ENCODE data around the gene SIRT4.
"Not testable (repeated sequence)": the region's sequence is repeated elsewhere in the genome, so short reads cannot be mapped to it uniquely, and the experiment has no call there.

SIRT4 gene

DNA sequence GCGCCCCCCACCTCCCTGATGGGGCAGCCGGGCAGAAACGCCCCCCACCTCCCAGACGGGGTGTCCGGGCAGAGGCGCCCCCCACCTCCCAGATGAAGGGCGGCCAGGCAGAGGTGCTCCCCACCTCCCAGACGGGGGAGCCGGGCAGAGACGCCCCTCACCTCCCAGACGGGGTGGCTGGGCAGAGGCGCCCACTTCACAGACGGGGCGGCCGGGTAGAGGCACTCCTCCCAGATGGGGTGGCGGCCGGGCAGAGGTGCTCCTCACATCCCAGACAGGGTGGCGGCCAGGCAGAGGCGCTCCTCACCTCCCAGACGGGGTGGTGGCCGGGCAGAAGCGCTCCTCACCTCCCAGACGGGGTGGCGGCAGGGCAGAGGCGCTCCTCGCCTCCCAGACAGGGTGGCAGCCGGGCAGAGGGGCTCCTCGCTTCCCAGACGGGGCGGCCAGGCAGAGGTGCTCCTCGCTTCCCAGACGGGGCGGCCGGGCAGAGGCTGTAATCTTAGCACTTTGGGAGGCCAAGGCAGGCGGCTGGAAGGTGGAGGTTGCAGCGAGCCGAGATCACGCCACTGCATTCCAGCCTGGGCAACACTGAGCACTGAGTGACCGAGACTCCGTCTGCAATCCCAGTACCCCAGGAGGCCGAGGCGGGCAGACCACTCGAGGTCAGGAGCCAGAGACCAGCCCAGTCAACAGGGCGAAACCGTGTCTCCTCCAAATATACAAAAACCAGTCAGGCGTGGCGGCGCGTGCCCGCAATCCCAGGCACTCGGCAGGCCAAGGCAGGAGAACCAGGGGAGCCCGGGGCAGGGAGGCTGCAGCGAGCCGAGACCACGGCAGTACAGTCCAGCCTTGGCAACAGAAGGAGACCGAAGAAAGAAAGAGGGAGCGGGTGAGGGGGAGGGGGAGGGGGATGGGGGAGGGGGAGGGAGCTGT lies 23.7 kb upstream of the SIRT4 start:
- DNase-seq, result no peak

DNA sequence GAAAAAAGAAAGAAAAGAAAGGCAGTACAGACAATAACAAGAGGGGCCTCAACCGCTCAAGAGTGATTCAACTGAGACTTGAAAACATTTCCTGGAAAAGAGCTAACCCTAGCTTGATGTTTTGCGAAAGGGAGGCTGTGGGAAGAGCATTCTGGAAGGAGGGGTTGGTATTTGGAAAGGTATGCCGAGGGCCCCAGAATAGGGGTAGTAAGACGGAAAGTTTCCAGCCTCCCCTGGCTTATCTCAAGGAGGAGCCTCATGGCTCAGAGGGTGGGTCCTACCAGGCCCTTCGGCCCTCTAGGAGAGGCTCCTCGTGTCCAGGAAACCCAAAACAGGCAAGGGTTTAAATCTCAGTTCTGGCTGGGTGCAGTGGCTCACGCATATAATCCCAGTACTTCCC lies 18.8 kb upstream of the SIRT4 start:
- no peak for DNase-seq

DNA sequence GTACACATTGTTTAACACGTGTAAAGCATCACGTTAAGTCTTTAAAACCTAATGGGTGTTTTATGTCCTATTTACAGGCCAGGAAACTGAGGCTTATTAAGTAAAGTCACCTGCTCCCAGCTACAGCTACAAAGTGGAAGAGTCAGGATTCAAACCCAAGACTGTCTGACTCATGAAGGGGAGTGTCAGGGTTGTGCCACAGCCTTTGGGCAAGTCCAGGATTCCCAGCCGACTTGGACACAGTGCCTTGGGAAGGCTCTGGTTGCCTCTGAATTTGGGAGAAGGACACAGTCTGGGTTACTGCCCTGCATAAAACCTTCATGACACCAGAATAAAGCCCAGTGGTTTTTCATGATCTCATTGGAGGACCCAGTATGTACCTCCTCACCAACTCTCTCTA lies 17.7 kb upstream of the SIRT4 start:
- DNase-seq, result no peak

DNA sequence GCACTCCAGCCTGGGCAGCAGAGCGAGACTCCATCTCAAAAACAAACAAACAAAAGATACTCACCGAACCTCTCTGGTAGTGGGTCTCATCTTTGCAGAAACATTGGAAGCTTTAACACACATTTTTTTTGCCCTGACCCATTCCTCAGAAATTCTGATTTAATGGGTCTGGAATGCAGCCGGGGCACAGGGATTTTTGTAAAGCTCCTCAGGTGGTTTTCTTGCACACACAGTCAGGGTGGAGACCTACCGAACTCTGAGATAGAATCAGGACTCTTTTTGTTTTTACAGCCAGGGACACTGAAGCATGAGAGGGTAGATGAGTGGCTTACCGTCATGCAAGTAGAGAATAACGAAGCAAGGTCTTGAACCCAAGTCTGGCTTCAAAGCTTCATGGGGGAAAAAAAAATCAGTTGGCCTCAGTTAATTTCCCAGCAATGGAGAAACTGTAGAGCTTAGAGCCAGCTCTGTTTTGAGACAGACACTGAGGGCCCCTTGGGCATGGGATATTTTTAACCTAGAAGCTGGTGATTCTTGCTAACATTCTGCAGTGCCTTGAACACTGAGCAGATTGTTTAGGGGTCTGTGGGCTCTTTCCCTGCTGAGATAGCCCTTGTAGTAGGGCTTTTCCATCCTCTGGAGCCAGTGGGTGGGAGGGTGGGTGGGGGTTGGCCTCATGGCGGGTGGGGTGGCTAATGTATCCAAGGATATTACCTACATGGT lies 15.2 kb upstream of the SIRT4 start:
- no peak for DNase-seq

DNA sequence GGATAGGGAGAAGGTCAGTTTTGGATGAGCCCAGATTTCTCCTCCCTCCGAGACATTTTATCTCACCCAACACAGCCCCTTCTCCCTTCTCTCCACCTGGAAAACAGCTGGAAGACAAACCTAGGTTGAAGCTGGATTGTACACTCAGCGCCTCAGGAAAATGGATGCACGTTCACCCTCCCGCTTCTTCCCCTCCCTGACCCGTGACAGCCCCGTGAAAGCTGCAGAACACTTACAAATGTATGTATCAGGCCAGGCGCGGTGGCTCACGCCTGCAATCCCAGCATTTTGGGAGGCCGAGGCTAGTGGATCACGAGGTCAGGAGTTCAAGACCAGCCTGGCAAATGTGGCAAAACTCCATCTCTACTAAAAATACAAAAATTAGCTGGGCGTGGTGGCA lies 14.6 kb upstream of the SIRT4 start:
- DNase-seq, result no peak

DNA sequence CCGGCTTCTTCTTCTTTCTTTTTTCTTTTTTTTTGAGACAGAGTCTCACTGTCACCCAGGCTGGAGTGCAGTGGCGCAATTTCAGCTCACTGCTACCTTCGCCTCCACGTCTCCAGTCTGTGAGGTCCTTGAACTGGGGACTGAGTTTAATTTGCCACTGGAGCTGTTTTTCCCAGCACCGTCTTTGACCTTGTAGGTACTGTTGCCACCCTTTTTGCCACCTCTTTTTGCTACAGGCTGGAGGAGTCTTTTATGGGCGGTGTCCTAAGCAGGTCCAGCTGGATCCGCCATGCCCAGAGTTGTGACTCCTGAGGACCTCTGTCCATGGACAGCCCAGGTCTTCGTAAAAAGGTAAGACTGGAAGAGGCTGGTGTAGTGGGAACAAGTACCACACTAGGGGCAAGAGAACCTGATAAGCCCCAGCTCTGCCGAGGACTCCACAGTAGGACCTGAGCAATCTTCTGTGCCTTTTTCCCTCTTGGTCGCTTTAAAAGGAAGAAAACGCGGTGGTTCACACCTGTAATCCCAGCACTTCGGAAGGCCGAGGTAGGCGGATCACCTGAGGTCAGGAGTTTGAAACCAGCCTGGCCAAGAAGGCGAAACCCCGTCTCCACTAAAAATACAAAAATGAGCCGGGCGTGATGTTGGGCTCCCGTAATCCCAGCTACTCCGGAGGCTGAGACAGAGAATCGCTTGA lies 11.4 kb upstream of the SIRT4 start:
- peak; percentile 37 for DNase-seq

DNA sequence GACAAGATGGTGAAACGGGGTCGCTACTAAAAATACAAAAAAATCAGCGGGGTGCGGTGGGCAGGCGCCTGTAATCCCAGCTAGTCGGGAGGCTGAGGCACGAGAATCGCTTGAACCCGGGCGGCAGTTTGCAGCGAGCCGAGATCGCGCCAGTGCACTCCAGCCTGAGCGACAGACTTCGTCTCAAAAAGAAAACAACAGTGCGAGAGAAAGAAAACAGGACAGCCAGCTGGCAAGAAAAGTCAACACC lies 9.8 kb upstream of the SIRT4 start:
- DNase-seq, result no peak

DNA sequence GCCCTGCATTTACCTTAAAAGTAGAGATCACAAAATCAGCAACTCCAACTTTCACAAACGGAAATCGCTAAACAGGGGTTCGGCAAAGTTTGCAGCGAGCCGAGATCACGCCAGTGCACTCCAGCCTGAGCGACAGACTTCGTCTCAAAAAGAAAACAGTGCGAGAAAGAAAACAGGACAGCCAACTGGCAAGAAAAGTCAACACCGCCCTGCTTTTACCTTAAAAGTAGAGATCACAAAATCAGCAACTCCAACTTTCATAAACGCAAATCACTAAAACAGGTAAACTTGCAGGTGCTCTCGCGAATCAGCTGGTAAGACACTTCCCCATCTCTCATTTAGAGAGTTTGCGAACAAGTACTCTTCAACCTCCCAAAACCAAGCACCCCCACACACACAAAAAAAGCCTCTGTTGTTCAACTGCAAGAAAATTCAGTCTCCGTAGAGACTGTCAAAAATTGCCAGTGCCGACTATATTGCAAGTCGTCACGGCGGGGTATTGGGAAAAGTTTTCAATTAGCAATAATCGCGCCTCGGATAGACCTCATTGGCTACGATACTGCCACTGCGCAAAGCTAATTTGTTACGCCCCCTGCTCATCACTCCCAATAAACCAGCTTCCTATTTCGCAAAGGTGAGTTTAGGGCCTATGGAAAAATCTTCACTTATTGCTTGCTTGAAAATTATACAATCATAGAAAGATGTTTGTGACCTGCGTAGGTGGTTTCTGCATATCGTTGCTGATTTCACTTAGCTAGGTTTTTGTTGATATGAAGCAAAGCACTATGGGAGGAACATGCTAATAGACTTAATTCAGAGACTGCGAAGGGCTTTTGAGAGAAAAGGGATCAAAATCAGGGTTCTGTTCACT lies 9.2 kb upstream of the SIRT4 start, which contains the start of gene RNU4-1:
TSS of gene RNU4-1 (minus strand) at position 577 of the 871 bp plus-strand sequence.
- peak; percentile 61 for DNase-seq

DNA sequence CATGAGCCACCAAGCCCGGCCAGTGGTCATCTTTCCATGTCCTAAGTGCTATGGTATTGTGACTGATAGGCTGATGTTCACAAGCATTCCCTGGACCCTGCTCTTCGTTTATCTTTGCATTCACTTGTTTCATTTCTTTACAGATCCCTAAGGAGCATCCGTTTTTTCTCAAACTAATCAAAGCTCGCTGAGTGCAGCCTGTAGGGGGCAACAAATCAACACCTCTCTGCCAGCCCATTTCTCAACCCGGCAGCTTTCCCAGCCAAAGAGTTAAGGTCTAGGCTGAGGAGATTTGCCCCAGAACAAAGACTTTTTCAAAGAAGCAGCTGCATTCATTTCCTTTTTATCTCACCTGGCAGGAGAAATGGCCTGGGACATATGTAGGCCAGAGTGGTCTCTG lies 12.1 kb downstream of the SIRT4 start:
- DNase-seq, result no peak

DNA sequence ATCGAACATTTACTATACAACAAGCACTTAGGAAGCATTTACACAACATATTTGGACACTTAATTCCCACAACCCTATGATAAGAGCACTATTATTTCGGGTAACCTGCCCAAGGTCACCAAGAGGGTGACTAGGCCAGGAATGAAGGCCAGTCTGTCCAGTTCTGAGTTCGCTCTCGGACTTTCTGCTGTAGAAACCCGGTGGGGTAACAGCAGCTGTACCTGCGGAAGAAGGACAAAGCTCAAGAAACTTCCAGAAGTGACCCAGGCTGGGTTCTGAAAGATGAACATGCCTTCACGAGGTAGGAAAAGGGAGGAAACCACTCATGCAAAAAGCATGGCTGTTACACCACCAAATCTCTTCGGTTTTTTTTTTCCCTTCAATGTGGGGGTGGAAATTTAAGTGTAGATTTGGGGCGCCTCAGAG lies 14.7 kb downstream of the SIRT4 start:
- no peak for DNase-seq

DNA sequence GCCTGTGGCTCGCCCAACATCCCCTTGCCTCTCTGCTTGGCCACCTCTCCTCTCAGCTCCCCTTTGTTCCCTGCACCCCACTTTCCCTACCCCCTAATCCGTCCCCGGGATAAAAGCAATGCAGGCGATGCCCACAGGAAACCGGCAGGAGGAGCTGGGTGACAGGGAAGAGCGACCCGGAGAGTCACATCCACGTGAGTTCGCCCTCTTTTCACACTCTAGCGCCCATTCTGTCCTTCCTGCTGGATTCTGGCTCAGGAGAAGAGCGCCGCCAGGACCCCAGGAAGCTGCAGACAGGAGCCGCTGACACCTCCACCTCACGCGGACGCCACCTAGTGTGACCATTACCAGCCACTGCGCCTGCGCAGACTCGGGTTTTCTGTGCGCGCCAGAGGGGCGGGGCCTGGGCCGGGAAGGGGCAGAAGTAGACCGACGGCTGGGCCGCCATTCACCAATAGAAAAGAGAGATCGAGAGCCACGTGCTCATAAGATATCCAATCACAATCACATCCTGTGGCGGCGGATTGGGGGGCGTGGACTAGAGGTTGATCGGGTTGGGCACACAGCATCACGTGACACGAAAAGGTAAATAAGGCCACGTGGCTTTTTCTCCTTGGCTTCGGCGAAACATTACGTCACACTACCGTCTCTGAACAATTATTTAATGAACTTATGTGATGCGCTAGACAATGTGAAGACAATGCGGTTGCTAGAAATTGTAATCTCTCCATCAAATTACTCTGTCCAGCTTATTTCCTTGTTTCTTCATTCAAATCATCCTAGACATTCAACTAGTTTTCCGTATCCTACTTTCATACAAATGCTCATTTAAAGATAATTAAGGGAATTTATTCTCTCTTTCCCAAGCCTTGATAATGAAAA lies 15.3 kb downstream of the SIRT4 start:
- peak; percentile 98 for DNase-seq

DNA sequence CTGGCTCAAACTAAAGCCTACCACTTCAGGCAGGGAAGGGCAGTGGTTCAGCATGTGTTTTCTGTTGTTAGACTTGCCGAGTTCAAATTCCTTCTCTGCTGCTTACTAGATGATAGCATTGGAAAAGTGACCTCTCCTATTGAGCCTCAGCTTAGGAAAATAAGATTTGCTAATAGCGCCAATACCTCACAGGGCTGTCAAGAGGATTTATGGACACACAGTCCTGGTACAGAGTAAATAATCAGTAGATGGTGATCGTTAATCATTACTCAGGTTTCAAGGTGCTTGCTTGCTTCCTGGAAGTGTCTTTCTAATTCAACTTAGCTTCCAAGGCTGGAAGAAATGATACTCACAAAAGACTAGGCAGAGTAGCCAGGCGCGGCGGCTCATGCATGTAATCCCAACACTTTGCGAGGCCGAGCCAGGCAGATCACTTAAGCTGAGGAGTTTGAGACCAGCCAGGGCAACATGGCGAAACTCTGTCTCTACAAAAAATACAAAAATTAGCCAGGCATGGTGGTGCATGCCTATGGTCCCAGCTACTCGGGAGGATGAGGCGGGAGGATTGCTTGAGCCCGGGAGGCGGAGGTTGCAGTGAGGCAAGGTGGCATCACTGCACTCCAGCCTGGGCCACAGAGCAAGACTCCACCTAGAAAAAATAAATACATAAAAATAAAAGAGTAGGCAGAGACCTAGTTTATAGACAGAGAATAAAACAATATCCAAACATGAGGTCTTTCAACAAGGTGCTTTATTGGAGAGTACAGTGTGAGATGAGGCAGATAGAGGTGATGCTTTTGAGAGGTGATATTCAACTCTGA lies 19.5 kb downstream of the SIRT4 start:
- no peak for DNase-seq

DNA sequence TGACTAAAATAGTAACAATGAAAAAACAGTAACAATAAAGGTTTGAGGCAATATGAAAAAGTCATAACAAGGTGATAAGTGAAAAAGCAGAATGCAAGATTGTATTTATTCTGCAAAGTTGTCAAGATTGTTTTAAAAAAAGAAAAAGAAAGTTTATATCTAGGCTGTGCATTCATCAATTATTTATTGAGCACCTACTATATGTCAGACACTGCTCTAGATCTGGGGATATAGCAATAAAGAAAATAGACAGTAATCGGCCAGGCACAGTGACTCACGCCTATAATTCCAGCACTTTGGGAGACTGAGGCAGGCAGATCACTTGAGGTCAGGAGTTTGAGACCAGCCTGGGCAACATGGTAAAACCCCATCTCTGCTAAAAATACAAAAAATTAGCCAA lies 21.7 kb downstream of the SIRT4 start:
- no peak for DNase-seq

DNA sequence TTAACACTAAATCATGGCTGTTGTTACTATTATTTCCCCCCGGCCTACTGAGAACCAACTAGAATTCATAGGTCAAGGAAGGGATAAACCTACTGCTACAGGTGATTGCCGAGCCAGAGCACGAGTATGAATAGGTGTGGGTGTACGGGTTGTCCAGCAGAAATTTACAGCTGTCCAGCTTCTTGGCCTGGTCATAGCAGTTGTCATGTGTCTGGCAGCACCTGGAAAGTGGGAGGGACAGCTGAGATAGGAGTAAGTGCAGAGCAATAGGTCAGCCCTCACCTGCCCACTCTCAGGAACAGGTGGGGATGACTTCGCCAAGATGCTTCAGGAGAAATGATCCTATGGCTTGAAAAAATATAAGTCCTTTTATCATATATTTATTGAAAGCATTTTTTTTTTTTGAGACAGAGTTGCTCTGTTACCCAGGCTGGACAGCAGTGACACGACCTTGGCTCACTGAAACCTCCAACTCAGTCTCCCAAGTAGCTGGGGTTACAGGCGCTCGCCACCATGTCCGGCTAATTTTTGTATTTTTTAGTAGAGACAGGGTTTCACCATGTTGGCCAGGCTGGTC lies 22.8 kb downstream of the SIRT4 start:
- DNase-seq, result no peak

DNA sequence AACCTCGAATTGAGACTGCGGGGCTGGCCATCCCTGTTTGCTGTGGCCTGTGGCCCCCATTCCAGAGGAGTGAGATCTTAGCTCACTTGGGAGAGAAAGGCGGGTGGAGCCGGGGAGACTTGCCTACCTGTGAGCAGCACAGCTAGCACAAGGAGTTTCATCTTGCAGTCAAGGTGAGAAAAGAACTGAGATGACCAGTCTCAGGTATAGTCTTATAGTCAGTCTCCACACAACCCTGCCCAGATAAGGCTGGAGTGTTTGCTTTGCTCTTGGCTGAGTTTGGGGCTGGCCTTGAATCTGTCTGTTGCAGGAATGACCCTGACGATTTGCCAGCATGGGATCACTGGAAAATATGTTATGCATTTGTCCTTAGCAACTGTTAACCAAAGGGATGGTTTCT lies 25.5 kb downstream of the SIRT4 start, which contains the start of gene PLA2G1B:
TSS of gene PLA2G1B (minus strand) at position 187 of the 400 bp plus-strand sequence. CDS start at position 161, 26 bp downstream.
- DNase-seq, result no peak

DNA sequence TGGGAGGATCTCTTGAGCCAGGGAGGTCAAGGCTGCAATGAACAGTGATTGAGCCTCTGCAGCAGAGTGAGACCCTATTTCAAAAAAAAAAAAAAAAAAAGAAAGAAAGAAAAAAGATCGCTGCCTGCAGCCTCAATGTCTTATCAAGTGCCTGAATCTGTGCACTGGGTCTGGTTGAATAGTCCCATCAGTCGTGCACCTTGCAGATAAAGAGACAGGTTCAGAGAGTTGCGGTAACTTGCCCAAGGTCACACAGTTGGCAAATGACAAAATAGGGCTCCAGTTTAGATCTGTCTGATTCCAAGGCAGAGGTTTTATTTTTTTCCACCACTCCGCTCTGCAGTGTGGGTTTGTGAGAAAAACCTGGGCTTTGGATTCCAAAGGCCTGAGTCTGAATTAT lies 26.1 kb downstream of the SIRT4 start:
- no peak for DNase-seq

DNA sequence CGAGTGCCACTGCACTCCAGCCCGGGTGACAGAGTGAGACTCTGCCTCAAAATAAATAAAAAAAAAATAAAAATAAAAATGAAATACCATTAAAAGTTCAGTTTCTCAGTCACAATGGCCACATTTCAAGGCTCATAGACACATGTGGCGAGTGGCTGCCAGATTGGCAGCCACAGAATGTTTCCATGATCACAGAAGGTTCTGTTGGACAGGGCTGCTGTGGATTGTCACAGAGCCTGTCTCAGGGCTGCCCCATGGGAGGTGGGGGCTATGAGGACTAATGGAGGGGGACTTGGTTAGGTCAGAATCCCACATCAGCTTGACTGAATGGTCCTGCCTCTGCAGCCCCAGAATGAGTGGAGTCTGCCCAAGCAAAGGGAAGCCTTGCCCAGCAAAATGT lies 29.3 kb downstream of the SIRT4 start:
- DNase-seq, result no peak

DNA sequence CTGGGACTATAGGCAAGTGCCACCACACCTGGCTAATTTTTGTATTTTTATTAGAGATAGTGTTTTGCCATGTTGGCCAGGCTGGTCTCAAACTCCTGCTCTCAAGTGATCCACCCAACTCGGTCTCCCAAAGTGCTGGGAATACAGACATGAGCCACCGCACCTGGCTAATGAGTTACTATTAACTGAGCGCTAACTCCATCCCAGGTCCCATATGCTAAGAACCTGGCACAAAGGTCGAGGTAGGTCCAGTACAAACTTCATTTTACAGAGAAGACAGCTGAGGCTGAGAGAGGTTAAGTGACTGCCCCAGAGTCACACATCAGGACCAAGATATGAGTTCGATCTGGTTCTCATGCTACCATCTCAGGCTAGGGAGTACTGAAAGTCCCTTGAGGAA lies 29.9 kb downstream of the SIRT4 start:
- no peak for DNase-seq

DNA sequence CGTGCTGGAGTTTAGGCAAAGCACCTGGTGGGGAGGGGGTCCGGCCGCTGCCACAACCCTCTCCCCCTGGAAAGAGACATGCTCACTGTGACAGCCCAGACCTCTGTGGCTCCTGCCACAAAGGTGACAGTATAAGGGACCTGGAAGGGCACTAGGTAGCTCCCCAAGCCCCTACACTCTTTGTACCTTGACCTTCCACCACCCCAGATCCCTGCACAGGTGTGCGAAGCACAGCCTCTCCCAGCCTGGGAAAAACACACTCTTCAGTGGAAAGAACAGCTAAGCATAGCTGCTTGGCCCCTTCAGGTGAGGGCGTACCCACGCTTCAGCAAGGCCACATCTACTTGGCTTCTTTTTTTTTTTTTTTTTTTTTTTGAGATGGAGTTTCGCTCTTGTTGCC lies 30.4 kb downstream of the SIRT4 start:
- DNase-seq, result no peak

DNA sequence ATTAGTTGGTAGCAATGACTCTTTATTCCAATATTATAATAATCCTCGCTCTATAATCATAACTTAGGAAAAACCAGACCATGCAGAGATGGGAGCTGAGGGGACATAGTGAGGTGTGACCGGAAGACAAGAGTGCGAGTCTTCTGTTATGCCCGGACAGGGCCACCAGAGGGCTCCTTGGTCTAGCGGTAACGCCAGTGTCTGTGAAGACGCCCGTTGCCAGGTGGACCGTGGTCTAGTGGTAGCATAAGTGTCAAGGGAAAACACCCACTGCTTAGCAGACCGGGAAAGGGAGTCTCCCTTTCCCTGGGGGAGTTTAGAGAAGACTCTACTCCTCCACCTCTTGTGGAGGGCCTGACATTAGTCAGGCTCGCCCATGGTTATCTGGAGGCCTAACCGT lies 33.3 kb downstream of the SIRT4 start:
- not testable (repeated sequence) for DNase-seq
